ENCODE data around the gene SHISA7. TPM values are rescaled to one million over a fixed set of nuclear protein-coding genes. Genes with fewer than 3 reads are reported as not detected.

The SHISA7 gene
- total RNA-seq, 2 donors from 2014 or later: not detected

DNA sequence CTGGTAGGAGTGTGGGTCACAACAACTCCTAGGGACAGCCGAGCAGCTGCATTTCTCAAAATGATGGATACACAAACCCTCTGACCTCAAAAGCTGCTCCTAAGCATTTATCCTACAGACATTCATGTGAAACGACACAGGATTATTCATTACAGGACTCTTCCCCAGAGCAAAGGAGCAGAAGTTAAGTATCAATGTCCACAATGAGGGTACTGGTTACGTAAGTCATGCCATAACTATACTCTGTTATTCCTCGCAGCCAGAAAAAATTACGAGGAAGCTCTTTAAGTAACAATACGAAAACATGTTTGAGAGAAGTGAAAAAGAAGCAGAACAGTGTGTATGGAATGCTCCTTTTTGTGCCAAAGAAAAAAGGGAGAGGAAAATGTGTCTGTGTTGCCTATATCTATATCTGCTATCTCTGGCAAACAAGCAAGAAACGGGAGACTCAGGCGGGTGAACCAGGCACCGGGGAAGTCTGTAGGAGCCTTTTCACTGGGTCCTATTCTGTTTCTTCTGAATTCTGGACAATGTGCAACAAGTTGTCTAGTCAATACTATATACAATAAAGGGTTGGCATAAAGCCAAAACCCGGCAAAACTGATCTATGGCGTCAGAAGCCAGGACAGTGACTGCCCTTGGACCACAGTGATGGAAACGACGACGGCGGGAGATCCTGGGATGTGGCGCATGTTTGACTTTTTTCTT, 17.0 kb upstream of the SHISA7 start:
- H3K9me3 ChIP-seq: no peaks in the 10 kb centered on the region
- peak overlapping the region; percentile 19 to 32 for H3K27ac ChIP-seq
- TF ChIP-seq, protein P1, sequence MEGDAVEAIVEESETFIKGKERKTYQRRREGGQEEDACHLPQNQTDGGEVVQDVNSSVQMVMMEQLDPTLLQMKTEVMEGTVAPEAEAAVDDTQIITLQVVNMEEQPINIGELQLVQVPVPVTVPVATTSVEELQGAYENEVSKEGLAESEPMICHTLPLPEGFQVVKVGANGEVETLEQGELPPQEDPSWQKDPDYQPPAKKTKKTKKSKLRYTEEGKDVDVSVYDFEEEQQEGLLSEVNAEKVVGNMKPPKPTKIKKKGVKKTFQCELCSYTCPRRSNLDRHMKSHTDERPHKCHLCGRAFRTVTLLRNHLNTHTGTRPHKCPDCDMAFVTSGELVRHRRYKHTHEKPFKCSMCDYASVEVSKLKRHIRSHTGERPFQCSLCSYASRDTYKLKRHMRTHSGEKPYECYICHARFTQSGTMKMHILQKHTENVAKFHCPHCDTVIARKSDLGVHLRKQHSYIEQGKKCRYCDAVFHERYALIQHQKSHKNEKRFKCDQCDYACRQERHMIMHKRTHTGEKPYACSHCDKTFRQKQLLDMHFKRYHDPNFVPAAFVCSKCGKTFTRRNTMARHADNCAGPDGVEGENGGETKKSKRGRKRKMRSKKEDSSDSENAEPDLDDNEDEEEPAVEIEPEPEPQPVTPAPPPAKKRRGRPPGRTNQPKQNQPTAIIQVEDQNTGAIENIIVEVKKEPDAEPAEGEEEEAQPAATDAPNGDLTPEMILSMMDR (IDR thresholded peaks at IDR 0.05): no peak
- no peak for DNase-seq (ENCODE audit: low spot score)
- H3K4me1 ChIP-seq (ENCODE audit: control insufficient read depth in 1 of 2, low read depth in 2 of 2): peaks cover 4 to 20% of the 10 kb centered on the region in 2 donors
- no peak for ATAC-seq (ENCODE audit: insufficient number of reproducible peaks, low FRiP score, low read depth)
- H3K27me3 ChIP-seq (replicated peaks; ENCODE audit: insufficient read depth): no peaks in the 10 kb centered on the region
- H3K4me3 ChIP-seq: peak overlapping the region; percentile 100
- no peaks in the 10 kb centered on the region for H3K36me3 ChIP-seq

DNA sequence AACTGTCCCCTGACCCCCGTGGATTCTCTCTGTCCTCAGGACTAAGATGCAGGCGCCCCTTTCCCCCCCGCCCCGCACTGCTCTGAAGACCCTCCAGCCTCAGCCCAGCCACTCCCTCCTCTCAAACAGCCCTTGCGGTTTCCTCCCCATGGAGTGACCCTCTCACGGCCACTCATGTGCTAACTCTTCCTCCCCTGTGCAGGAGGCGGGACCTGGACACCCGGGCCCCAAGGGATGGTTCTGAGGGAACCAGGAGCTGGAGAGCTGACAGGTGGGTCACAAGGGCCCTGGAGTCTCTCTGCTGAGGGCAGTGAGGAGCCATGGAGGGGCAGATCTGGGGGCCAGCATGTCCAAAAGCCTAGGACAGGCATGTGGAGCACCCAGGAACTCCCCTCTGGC, 16.4 kb upstream of the SHISA7 start:
- no peak for DNase-seq (ENCODE audit: low spot score)
- Histone ChIP-seq H3K27ac (no peak overlapping the region), H3K4me3 (no peak overlapping the region), H3K27me3 (replicated peaks; ENCODE audit: insufficient read depth) (no peaks in the 10 kb centered on the region), H3K4me1 (ENCODE audit: control insufficient read depth in 1 of 2, low read depth in 2 of 2) (peaks cover 4 to 20% of the 10 kb centered on the region in 2 donors), H3K9me3 (no peaks in the 10 kb centered on the region), H3K36me3 (no peaks in the 10 kb centered on the region)
- no peak for ATAC-seq (ENCODE audit: insufficient number of reproducible peaks, low FRiP score, low read depth)
- TF ChIP-seq, protein P1 (IDR thresholded peaks at IDR 0.05): no peak

DNA sequence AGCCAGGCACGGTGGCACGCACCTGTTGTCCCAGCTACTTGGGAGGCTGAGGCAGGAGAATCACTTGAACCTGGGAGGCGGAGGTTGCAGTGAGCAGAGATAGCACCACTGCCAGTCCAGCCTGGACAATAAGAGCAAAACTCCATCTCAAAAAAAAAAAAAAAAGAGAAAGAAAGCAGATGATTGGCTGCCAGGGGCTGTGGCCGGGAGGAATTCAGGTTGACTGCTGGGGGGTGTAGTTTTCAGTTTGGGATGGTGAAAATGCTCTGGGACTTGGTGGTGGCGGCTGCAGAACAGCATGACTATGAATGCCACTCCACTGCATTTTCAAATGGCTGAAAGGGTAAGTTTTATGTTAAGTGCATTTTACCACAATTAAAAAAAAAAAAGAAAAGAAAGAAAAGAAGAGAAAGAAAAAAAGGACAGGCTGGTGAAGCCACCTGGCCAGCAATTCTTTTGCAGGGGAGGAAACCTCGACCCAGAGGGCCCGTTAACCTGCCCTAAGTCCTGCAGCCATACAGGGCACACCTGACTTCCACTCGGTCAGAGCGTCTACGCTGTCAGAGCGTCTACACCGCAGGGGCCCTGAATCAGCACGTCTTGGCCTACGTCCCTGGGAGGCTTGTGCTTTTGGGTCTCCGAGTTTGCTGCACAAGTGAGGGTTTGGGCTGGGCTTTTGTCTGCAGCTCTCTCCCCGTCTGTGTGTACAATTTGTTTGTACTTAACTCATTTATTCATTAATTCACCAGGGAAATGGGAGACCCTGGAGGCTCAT, 14.8 kb upstream of the SHISA7 start:
- Histone ChIP-seq H3K4me1 (ENCODE audit: control insufficient read depth in 1 of 2, low read depth in 2 of 2) (peaks cover 4 to 23% of the 10 kb centered on the region in 2 donors), H3K4me3 (no peak overlapping the region), H3K27me3 (replicated peaks; ENCODE audit: insufficient read depth) (no peaks in the 10 kb centered on the region), H3K36me3 (no peaks in the 10 kb centered on the region), H3K9me3 (no peaks in the 10 kb centered on the region), H3K27ac (no peak overlapping the region)
- TF ChIP-seq, protein P1 (IDR thresholded peaks at IDR 0.05): no peak
- no peak for ATAC-seq (ENCODE audit: insufficient number of reproducible peaks, low FRiP score, low read depth)
- no peak for DNase-seq (ENCODE audit: low spot score)

DNA sequence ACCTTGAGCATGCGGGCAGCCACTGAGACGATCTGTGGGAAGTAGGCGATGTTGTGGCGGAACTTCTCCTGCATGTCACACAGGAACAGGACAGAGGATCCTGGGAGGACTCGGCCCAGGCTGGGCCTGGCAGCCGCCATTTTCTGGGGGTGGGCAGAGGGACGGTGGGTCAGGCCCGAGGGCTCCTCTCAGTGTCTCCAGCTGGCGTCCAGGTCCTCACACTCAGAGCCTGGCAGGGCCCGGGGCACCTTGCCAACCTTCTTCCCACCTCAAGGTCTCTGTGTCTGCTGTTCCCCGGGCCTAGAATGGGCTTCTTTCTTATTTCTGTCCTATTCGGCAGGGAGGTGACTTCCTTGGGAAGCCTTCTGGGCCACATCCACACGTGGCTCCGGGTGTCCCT, 13.2 kb upstream of the SHISA7 start:
- no peak for ATAC-seq (ENCODE audit: insufficient number of reproducible peaks, low FRiP score, low read depth)
- Histone ChIP-seq H3K27ac (no peak overlapping the region), H3K27me3 (replicated peaks; ENCODE audit: insufficient read depth) (no peaks in the 10 kb centered on the region)

More for the DNA sequence above, 13.2 kb upstream of the SHISA7 start:
- TF ChIP-seq, protein P1 (IDR thresholded peaks at IDR 0.05): no peak
- Histone ChIP-seq H3K4me3 (no peak overlapping the region), H3K9me3 (no peaks in the 10 kb centered on the region), H3K4me1 (ENCODE audit: control insufficient read depth in 1 of 2, low read depth in 2 of 2) (peaks cover 14 to 32% of the 10 kb centered on the region in 2 donors), H3K36me3 (no peaks in the 10 kb centered on the region)
- DNase-seq (ENCODE audit: low spot score): no peak

Data from thoracic aorta (tissue), 2 donors.